ENCODE measurements around the gene ACTRT1. TPM values are rescaled to one million over a fixed set of nuclear protein-coding genes. Genes with fewer than 3 reads are reported as not detected.

Gene ACTRT1
- total and polyA plus RNA-seq, 2 of the 4 experiments (the other 2 are of a cell fraction): not detected

- H3K9ac ChIP-seq (ENCODE audit: low read depth, low read length): no peak overlapping the region
Observed at GRCh38 chrX:128021566-128021965, 30.6 kb downstream of the ACTRT1 start.

More at GRCh38 chrX:128021566-128021965, 30.6 kb downstream of the ACTRT1 start:
- Histone ChIP-seq H2BK120ac (ENCODE audit: low read depth, low read length) (no peak overlapping the region), H4K5ac (ENCODE audit: low read depth, low read length) (no peak overlapping the region), H2BK5ac (ENCODE audit: low read depth, low read length, poor library complexity, severe bottlenecking) (no peak overlapping the region), H3K4me1 (ENCODE audit: control insufficient read depth, insufficient read depth, low read length) (no peaks in the 10 kb centered on the region), H3K23ac (ENCODE audit: low read depth, low read length) (no peak overlapping the region), H4K91ac (ENCODE audit: insufficient read depth, low read depth, low read length) (no peak overlapping the region), H3K27ac (ENCODE audit: insufficient read depth, low read length) (no peak overlapping the region), H3K27me3 (ENCODE audit: control insufficient read depth, insufficient read depth, low read length) (no peaks in the 10 kb centered on the region), H2BK15ac (ENCODE audit: low read depth, low read length) (no peak overlapping the region), H3K79me1 (ENCODE audit: low read depth in 1 of 2, low read length in 2 of 2) (no peaks in the 10 kb centered on the region), H3K56ac (ENCODE audit: extremely low read depth, insufficient read depth, low read length) (no peak overlapping the region), H2AFZ (replicated peaks; ENCODE audit: low read length, poor library complexity) (no peak overlapping the region), H2BK20ac (ENCODE audit: low read depth, low read length) (no peak overlapping the region), H3K4me3 (ENCODE audit: insufficient read depth, low read depth, low read length) (no peak overlapping the region), H4K20me1 (ENCODE audit: insufficient read depth, low read length) (no peaks in the 10 kb centered on the region), H3K9me1 (ENCODE audit: insufficient read depth, low read length) (no peaks in the 10 kb centered on the region), H2AK9ac (replicated peaks; ENCODE audit: low read depth, low read length, poor library complexity) (no peak overlapping the region), H3K9me3 (ENCODE audit: control insufficient read depth, insufficient read depth, low read length) (no peaks in the 10 kb centered on the region), H3K14ac (replicated peaks; ENCODE audit: low read depth, low read length) (no peak overlapping the region), H3K4me2 (ENCODE audit: low read depth, low read length) (no peak overlapping the region), H3K36me3 (ENCODE audit: control insufficient read depth, insufficient read depth, low read length) (no peaks in the 10 kb centered on the region), H4K8ac (ENCODE audit: low read depth in 2 of 2, low read length in 2 of 2) (no peak overlapping the region), H2AK5ac (ENCODE audit: low read depth, low read length) (no peak overlapping the region), H3K18ac (ENCODE audit: low read depth, low read length) (no peak overlapping the region), H3K4ac (ENCODE audit: low read depth, low read length) (no peak overlapping the region)
- BruUV-seq (replicated peaks): no TSS peak
- no peak for TF ChIP-seq NFE2L2 (IDR thresholded peaks at IDR 0.05; ENCODE audit: low read depth, low read length)
- no peak for TF ChIP-seq RCOR1 (IDR thresholded peaks at IDR 0.05; ENCODE audit: insufficient replicate concordance, low read length)
- no peak for TF ChIP-seq RFX5 (IDR thresholded peaks at IDR 0.05; ENCODE audit: low read depth, low read length)
- TF ChIP-seq CHD1 (IDR thresholded peaks at IDR 0.05; ENCODE audit: low read depth, low read length): no peak
- no peak for TF ChIP-seq MAZ (IDR thresholded peaks at IDR 0.05; ENCODE audit: borderline replicate concordance, low read depth, low read length)
- TF ChIP-seq USF2 (IDR thresholded peaks at IDR 0.05; ENCODE audit: low read depth, low read length): no peak
- no peak for TF ChIP-seq MAFK (IDR thresholded peaks at IDR 0.05; ENCODE audit: low read depth, low read length)
- no peak for TF ChIP-seq POLR2A (IDR thresholded peaks at IDR 0.05; ENCODE audit: low read depth, low read length)
- no peak for TF ChIP-seq BHLHE40 (IDR thresholded peaks at IDR 0.05; ENCODE audit: low read depth, low read length)
- TF ChIP-seq FOS (IDR thresholded peaks at IDR 0.05; ENCODE audit: low read depth, low read length): no peak
- POLR2A ChIA-PET (ENCODE audit: unreplicated experiment): no interaction called here
- no CpG with 5 or more reads among the region's 1 CpG for WGBS, 2 experiments (ENCODE audit: extremely low coverage in 2 of 2, insufficient read length in 1 of 2)
- CTCF ChIA-PET: no interaction called here
- DNase-seq (no peak), ATAC-seq (ENCODE audit: low read depth) (no peak)
- dilution Hi-C loops (cut with HindIII; ENCODE audit: low sequenced_read_pairs, unreplicated experiment): no loop called here
- intact Hi-C loops (cut with micrococcal nuclease): no loop called here
- in situ Hi-C loops (cut with MboI; ENCODE audit: low sequenced_read_pairs): no loop called here
